ENCODE data around the gene OR2C3. TPM values are rescaled to one million over a fixed set of nuclear protein-coding genes. Genes with fewer than 3 reads are reported as not detected.
A peak's percentile ranks its signal among the peaks of the same experiment; 100 is the strongest.

Gene OR2C3
- total RNA-seq = under 1 TPM in 1 of 5 experiments, not detected in 4; 0.05 TPM
- not detected for polyA plus RNA-seq
- total RNA-seq = not detected

DNA sequence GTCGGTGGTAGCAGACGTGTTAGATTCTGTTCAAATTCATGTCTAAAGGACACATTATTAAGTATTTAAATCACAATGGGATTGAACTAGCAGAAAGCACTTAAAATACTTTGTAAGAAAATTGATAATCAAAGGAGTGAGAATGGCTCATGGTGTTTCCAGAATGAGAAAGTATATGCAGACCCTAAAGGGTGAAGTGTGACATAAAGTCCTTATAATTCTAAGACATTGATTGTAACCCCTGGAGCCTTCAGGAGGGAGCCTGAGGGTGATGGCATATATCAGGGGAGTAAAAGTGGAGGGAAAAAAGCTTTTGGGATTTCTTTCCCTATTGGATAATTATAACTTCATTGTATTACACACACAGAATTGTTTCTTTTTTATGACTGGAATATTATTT is at the start of gene OR2C3:
Gene OR2C3 (minus strand): TSS at position 101 of the 400 bp plus-strand sequence. CDS start 3,929 bp downstream, outside the sequence.
- peaks cover 0 to 34% (median 21%) of the 10 kb centered on the region in 5 donors for H3K27me3 Mint-ChIP-seq
- Histone ChIP-seq H3K4me3 (ENCODE audit: low read length) (no peak within 1 kb of the TSS), H3K36me3 (ENCODE audit: control insufficient read depth in 2 of 3, insufficient read depth in 3 of 3, low read length in 3 of 3) (no peaks in the 10 kb centered on the region), H3K27me3 (ENCODE audit: control insufficient read depth in 2 of 2, insufficient read depth in 2 of 2, low read length in 2 of 2) (no peaks in the 10 kb centered on the region), H3K27ac (ENCODE audit: low read depth, low read length) (no peak within 1 kb of the TSS), H3K4me1 (ENCODE audit: control insufficient read depth in 2 of 2, insufficient read depth in 2 of 2, low read length in 2 of 2) (no peaks in the 10 kb centered on the region), H3K9me3 (ENCODE audit: control insufficient read depth in 2 of 3, low read length in 3 of 3) (no peaks in the 10 kb centered on the region)
- peaks cover 0 to 8% (median 0%) of the 10 kb centered on the region in 11 donors for H3K9me3 Mint-ChIP-seq
- intact Hi-C loops (cut with micrococcal nuclease) = no loop called here
- POLR2A ChIA-PET = no interaction called here
- CTCF ChIA-PET = no interaction called here
- peaks cover 0 to 2% (median 0%) of the 10 kb centered on the region in 7 donors for H3K4me1 Mint-ChIP-seq
- no peak within 1 kb of the TSS for H3K4me3 Mint-ChIP-seq
- DNase-seq (no peak), ATAC-seq (no peak)
- no peaks in the 10 kb centered on the region for H3K36me3 Mint-ChIP-seq
- H3K27ac Mint-ChIP-seq = no peak within 1 kb of the TSS

DNA sequence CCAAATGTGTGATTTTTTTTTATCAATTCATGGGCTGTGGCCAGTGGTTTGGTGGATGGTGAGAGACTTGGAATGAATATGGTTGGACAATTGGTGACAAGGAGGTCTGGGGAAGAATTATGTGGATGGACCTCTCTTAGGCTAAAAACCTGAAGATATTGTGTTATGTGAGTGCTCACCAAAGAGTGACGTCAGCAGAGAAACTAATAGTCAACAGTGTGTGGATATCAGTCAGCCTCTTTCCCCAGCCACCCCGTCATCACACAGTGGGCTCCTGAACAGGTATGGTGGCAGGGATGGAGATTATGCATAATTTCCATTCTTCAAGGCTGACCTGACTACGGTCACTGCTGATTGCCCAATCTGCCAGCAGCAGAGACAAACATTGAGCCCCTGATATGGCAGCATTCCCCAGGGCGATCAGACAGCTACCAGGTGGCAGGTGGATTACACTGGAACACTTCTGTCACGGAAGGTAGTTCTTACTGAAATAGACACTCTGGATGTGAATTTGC is 42.8 kb upstream of the OR2C3 start:
- Histone ChIP-seq H3K36me3 (ENCODE audit: control insufficient read depth in 2 of 3, insufficient read depth in 3 of 3, low read length in 3 of 3) (no peaks in the 10 kb centered on the region), H3K4me1 (ENCODE audit: control insufficient read depth in 2 of 2, insufficient read depth in 2 of 2, low read length in 2 of 2) (no peaks in the 10 kb centered on the region), H3K4me3 (ENCODE audit: low read length) (no peak overlapping the region), H3K9me3 (ENCODE audit: control insufficient read depth in 2 of 3, low read length in 3 of 3) (no peaks in the 10 kb centered on the region), H3K27me3 (ENCODE audit: control insufficient read depth in 2 of 2, insufficient read depth in 2 of 2, low read length in 2 of 2) (no peaks in the 10 kb centered on the region), H3K27ac (ENCODE audit: low read depth, low read length) (no peak overlapping the region)
- DNase-seq (no peak), ATAC-seq (no peak)
- H3K4me1 Mint-ChIP-seq = peaks cover 0 to 2% (median 0%) of the 10 kb centered on the region in 7 donors
- no peaks in the 10 kb centered on the region for H3K36me3 Mint-ChIP-seq
- no peak overlapping the region for H3K4me3 Mint-ChIP-seq
- peaks cover 0 to 16% (median 9%) of the 10 kb centered on the region in 5 donors for H3K27me3 Mint-ChIP-seq
- CTCF ChIA-PET = no interaction called here
- intact Hi-C loops (cut with micrococcal nuclease) = no loop called here
- POLR2A ChIA-PET = no interaction called here
- no peaks in the 10 kb centered on the region for H3K9me3 Mint-ChIP-seq
- H3K27ac Mint-ChIP-seq = no peak overlapping the region

GRCh38 chr1:247576514-247576913 is 40.3 kb upstream of the OR2C3 start:
- no peaks in the 10 kb centered on the region for H3K27me3 ChIP-seq (ENCODE audit: control insufficient read depth in 2 of 2, insufficient read depth in 2 of 2, low read length in 2 of 2)
- ATAC-seq = no peak
- Mint-ChIP-seq H3K27ac (no peak overlapping the region), H3K4me1 (peaks cover 0 to 2% (median 0%) of the 10 kb centered on the region in 7 donors), H3K4me3 (no peak overlapping the region), H3K9me3 (peaks cover 0 to 8% (median 2%) of the 10 kb centered on the region in 11 donors), H3K36me3 (peaks cover 0 to 5% (median 0%) of the 10 kb centered on the region in 5 donors), H3K27me3 (peaks cover 0 to 25% (median 13%) of the 10 kb centered on the region in 5 donors)
- H3K27ac ChIP-seq (ENCODE audit: low read depth, low read length) = no peak overlapping the region
- DNase-seq = peak in 2 of 9 donors; percentile 4
- CTCF ChIA-PET = no interaction called here
- no peaks in the 10 kb centered on the region for H3K36me3 ChIP-seq (ENCODE audit: control insufficient read depth in 2 of 3, insufficient read depth in 3 of 3, low read length in 3 of 3)
- H3K9me3 ChIP-seq (ENCODE audit: control insufficient read depth in 2 of 3, low read length in 3 of 3) = no peaks in the 10 kb centered on the region
- H3K4me3 ChIP-seq (ENCODE audit: low read length) = no peak overlapping the region
- POLR2A ChIA-PET = no interaction called here
- no peaks in the 10 kb centered on the region for H3K4me1 ChIP-seq (ENCODE audit: control insufficient read depth in 2 of 2, insufficient read depth in 2 of 2, low read length in 2 of 2)
- intact Hi-C loops (cut with micrococcal nuclease) = loop anchor here (1.0 to 2.0 kb wide), 3 partner anchors 186 to 204 kb away; no protein-coding TSS in a partner anchor

GRCh38 chr1:247574664-247575063 is 38.4 kb upstream of the OR2C3 start:
- no peak overlapping the region for H3K27ac ChIP-seq (ENCODE audit: low read depth, low read length)
- H3K4me3 ChIP-seq (ENCODE audit: low read length) = no peak overlapping the region
- Mint-ChIP-seq H3K27ac (no peak overlapping the region), H3K4me3 (no peak overlapping the region), H3K36me3 (peaks cover 0 to 17% (median 0%) of the 10 kb centered on the region in 5 donors), H3K9me3 (peaks cover 0 to 17% (median 15%) of the 10 kb centered on the region in 11 donors), H3K27me3 (peaks cover 0 to 34% (median 21%) of the 10 kb centered on the region in 5 donors), H3K4me1 (peaks cover 0 to 2% (median 0%) of the 10 kb centered on the region in 7 donors)
- intact Hi-C loops (cut with micrococcal nuclease) = no loop called here
- H3K36me3 ChIP-seq (ENCODE audit: control insufficient read depth in 2 of 3, insufficient read depth in 3 of 3, low read length in 3 of 3) = no peaks in the 10 kb centered on the region
- ATAC-seq = no peak
- H3K27me3 ChIP-seq (ENCODE audit: control insufficient read depth in 2 of 2, insufficient read depth in 2 of 2, low read length in 2 of 2) = no peaks in the 10 kb centered on the region
- ChIA-PET CTCF (no interaction called here), POLR2A (no interaction called here)
- no peak for DNase-seq
- no peaks in the 10 kb centered on the region for H3K9me3 ChIP-seq (ENCODE audit: control insufficient read depth in 2 of 3, low read length in 3 of 3)
- no peaks in the 10 kb centered on the region for H3K4me1 ChIP-seq (ENCODE audit: control insufficient read depth in 2 of 2, insufficient read depth in 2 of 2, low read length in 2 of 2)

DNA sequence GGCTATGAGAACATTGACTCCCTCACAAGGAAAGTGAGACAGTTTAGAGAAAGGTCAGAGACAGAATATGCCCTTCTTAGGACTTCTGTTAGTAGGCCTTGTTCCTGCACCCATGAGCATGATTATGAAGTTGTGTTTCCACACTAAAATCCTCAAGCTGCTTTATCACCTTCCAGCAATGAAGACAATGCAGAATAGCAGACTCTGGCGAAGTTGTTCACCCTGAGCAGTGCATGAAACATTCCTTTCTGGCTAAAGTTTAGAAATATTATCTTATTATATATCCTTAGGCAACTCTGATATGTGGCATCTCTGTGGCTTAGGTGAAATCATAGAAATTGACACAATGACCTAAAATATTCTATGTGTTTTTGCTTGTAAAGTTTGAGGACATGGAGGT is 38.0 kb upstream of the OR2C3 start:
- no peak for ATAC-seq
- DNase-seq = no peak
- H3K4me1 ChIP-seq (ENCODE audit: control insufficient read depth in 2 of 2, insufficient read depth in 2 of 2, low read length in 2 of 2) = no peaks in the 10 kb centered on the region
- Mint-ChIP-seq H3K4me3 (no peak overlapping the region), H3K27ac (no peak overlapping the region), H3K9me3 (peaks cover 0 to 18% (median 15%) of the 10 kb centered on the region in 11 donors), H3K36me3 (peaks cover 0 to 17% (median 0%) of the 10 kb centered on the region in 5 donors), H3K27me3 (peaks cover 0 to 34% (median 21%) of the 10 kb centered on the region in 5 donors), H3K4me1 (peaks cover 0 to 2% (median 0%) of the 10 kb centered on the region in 7 donors)
- H3K27me3 ChIP-seq (ENCODE audit: control insufficient read depth in 2 of 2, insufficient read depth in 2 of 2, low read length in 2 of 2) = no peaks in the 10 kb centered on the region
- H3K9me3 ChIP-seq (ENCODE audit: control insufficient read depth in 2 of 3, low read length in 3 of 3) = no peaks in the 10 kb centered on the region
- no peak overlapping the region for H3K27ac ChIP-seq (ENCODE audit: low read depth, low read length)
- intact Hi-C loops (cut with micrococcal nuclease) = no loop called here
- POLR2A ChIA-PET = no interaction called here
- H3K4me3 ChIP-seq (ENCODE audit: low read length) = no peak overlapping the region
- CTCF ChIA-PET = interaction anchor here (0.6 kb wide), 1 partner anchor 103 kb away, joined by 4 read pairs; no protein-coding TSS in a partner anchor
- H3K36me3 ChIP-seq (ENCODE audit: control insufficient read depth in 2 of 3, insufficient read depth in 3 of 3, low read length in 3 of 3) = no peaks in the 10 kb centered on the region

- no peak overlapping the region for H3K27ac Mint-ChIP-seq
- H3K4me1 Mint-ChIP-seq = no peaks in the 10 kb centered on the region
- no peaks in the 10 kb centered on the region for H3K27me3 ChIP-seq (ENCODE audit: control insufficient read depth in 2 of 2, insufficient read depth in 2 of 2, low read length in 2 of 2)
- H3K9me3 ChIP-seq (ENCODE audit: control insufficient read depth in 2 of 3, low read length in 3 of 3) = no peaks in the 10 kb centered on the region
- intact Hi-C loops (cut with micrococcal nuclease) = no loop called here
- no peak overlapping the region for H3K4me3 Mint-ChIP-seq
- no peak overlapping the region for H3K4me3 ChIP-seq (ENCODE audit: low read length)
- ChIA-PET POLR2A (no interaction called here), CTCF (no interaction called here)
- ATAC-seq = no peak
- H3K9me3 Mint-ChIP-seq = no peaks in the 10 kb centered on the region
- peaks cover 0 to 9% (median 4%) of the 10 kb centered on the region in 5 donors for H3K27me3 Mint-ChIP-seq
- no peaks in the 10 kb centered on the region for H3K36me3 ChIP-seq (ENCODE audit: control insufficient read depth in 2 of 3, insufficient read depth in 3 of 3, low read length in 3 of 3)
- H3K36me3 Mint-ChIP-seq = no peaks in the 10 kb centered on the region
- DNase-seq = no peak
- H3K4me1 ChIP-seq (ENCODE audit: control insufficient read depth in 2 of 2, insufficient read depth in 2 of 2, low read length in 2 of 2) = no peaks in the 10 kb centered on the region
- H3K27ac ChIP-seq (ENCODE audit: low read depth, low read length) = no peak overlapping the region
Measured at GRCh38 chr1:247562198-247562597, 26.0 kb upstream of the OR2C3 start.

- intact Hi-C loops (cut with micrococcal nuclease) = no loop called here
- no peaks in the 10 kb centered on the region for H3K4me1 ChIP-seq (ENCODE audit: control insufficient read depth in 2 of 2, insufficient read depth in 2 of 2, low read length in 2 of 2)
- DNase-seq = no peak
- H3K36me3 ChIP-seq (ENCODE audit: control insufficient read depth in 2 of 3, insufficient read depth in 3 of 3, low read length in 3 of 3) = no peaks in the 10 kb centered on the region
- no peaks in the 10 kb centered on the region for H3K9me3 ChIP-seq (ENCODE audit: control insufficient read depth in 2 of 3, low read length in 3 of 3)
- no peaks in the 10 kb centered on the region for H3K9me3 Mint-ChIP-seq
- POLR2A ChIA-PET = no interaction called here
- peaks cover 0 to 1% (median 0%) of the 10 kb centered on the region in 7 donors for H3K4me1 Mint-ChIP-seq
- H3K27ac ChIP-seq (ENCODE audit: low read depth, low read length) = no peak overlapping the region
- H3K4me3 Mint-ChIP-seq = no peak overlapping the region
- H3K27me3 ChIP-seq (ENCODE audit: control insufficient read depth in 2 of 2, insufficient read depth in 2 of 2, low read length in 2 of 2) = no peaks in the 10 kb centered on the region
- no peaks in the 10 kb centered on the region for H3K36me3 Mint-ChIP-seq
- H3K27ac Mint-ChIP-seq = no peak overlapping the region
- no peak for ATAC-seq
- CTCF ChIA-PET = no interaction called here
- peaks cover 0 to 9% (median 4%) of the 10 kb centered on the region in 5 donors for H3K27me3 Mint-ChIP-seq
- no peak overlapping the region for H3K4me3 ChIP-seq (ENCODE audit: low read length)
Measured at GRCh38 chr1:247561711-247562110, 25.5 kb upstream of the OR2C3 start.
